Thyroid gland (tissue), 4 donors: ENCODE measurements around the gene VWCE. TPM values are rescaled to one million over a fixed set of nuclear protein-coding genes. Genes with fewer than 3 reads are reported as not detected.

Source experiments
- DNase-seq, 2 donors: peaks; one replicate each; pipeline ENCODE4 v3.0.0-alpha.2; 2019
- H3K27ac ChIP-seq, 3 donors: fragments of 200-600 bp; sonication (generic); 1 replicate in 2 of 3; 2 replicates in 1 of 3; pipeline ENCODE4 v1.5.1; 2016 to 2019; ENCODE audit warnings: mild to moderate bottlenecking in 1 of 3, moderate library complexity in 1 of 3
- H3K27me3 ChIP-seq: fragments of 200-600 bp; sonication (generic); one replicate; pipeline ENCODE4 v1.5.1; 2019
- H3K36me3 ChIP-seq, 2 donors: fragments of 200-600 bp; sonication (generic); one replicate each; pipeline ENCODE4 v1.5.1; 2016 to 2019
- H3K4me1 ChIP-seq, 2 donors: fragments of 200-600 bp; sonication (generic); one replicate each; pipeline ENCODE4 v1.5.1; 2017 to 2019
- H3K4me3 ChIP-seq, 3 donors: fragments of 200-600 bp; sonication (generic); replicated peaks in 1 of 3; 1 replicate in 2 of 3; 2 replicates in 1 of 3; pipeline ENCODE4 v1.5.1; 2016; ENCODE audit warnings: mild to moderate bottlenecking in 1 of 3
- H3K9me3 ChIP-seq: fragments of 200-600 bp; sonication (generic); one replicate; pipeline ENCODE4 v1.5.1; 2017
- CTCF ChIP-seq, 6 experiments: fragments of 200-600 bp in 3 of 6; fragments of 450-650 bp in 3 of 6; sonication (generic) in 3 of 6; IDR thresholded peaks; one replicate each; pipeline ENCODE4 v1.5.1; 2016 to 2019; ENCODE audit warnings: antibody characterized with exemption in 6 of 6, mild to moderate bottlenecking in 2 of 6, inconsistent platforms in 1 of 6, moderate library complexity in 1 of 6
- POLR2A ChIP-seq, 2 donors: fragments of 450-650 bp; IDR thresholded peaks; one replicate each; pipeline ENCODE4 v1.6.1; 2017; ENCODE audit warnings: antibody characterized with exemption in 2 of 2, mild to moderate bottlenecking in 2 of 2, moderate library complexity in 1 of 2
- WGBS, 2 donors: methylation state at CpG; one replicate each; pipeline ENCODE4 v1.1.5; 2017; 5-methylcytosine and 5-hydroxymethylcytosine counted together
- intact Hi-C: fragments of 100-400 bp; cut with DNase I; formaldehyde crosslinking; loops from one replicate; pipeline ENCODE4 v1.15.1; 2023
- total RNA-seq, 4 donors: library from RNA; depleted of rRNA; stranded (reverse); fragments of >200 nt; gene quantifications; one replicate each; pipeline ENCODE4 v1.2.3, GENCODE V29; 2016

VWCE gene
- total RNA-seq, 4 donors from 2014 or later, result 0.54 to 2.5 (median 1.0) TPM

- Histone ChIP-seq H3K27me3 (no peaks in the 10 kb centered on the region), H3K4me1 (peaks cover 0 to 7% of the 10 kb centered on the region in 2 donors), H3K9me3 (no peaks in the 10 kb centered on the region), H3K4me3 (no peak overlapping the region), H3K27ac (no peak overlapping the region), H3K36me3 (peaks cover 3 to 9% of the 10 kb centered on the region in 2 donors)
- no peak for DNase-seq
- TF ChIP-seq CTCF (IDR thresholded peaks at IDR 0.05) (no peak), POLR2A (IDR thresholded peaks at IDR 0.05) (no peak)
- WGBS, 2 donors, result 98 to 100% methylated on average over 2 of the region's 2 CpGs
- intact Hi-C loops, result no loop called here
Observed at GRCh38 chr11:61340979-61341378, 45.9 kb upstream of the VWCE start.

GRCh38 chr11:61339490-61339878, 44.4 kb upstream of the VWCE start:
- Histone ChIP-seq H3K9me3 (no peaks in the 10 kb centered on the region), H3K27ac (no peak overlapping the region), H3K4me3 (no peak overlapping the region), H3K4me1 (peaks cover 0 to 11% of the 10 kb centered on the region in 2 donors), H3K36me3 (peaks cover 3 to 9% of the 10 kb centered on the region in 2 donors), H3K27me3 (no peaks in the 10 kb centered on the region)
- intact Hi-C loops, result loop anchor here (2.0 to 10.0 kb wide), 2 partner anchors 45 to 85 kb away; no protein-coding TSS in a partner anchor
- TF ChIP-seq CTCF (IDR thresholded peaks at IDR 0.05), result no peak
- TF ChIP-seq POLR2A (IDR thresholded peaks at IDR 0.05), result no peak
- WGBS, 2 donors, result 89 to 95% methylated on average over 4 of the region's 4 CpGs
- no peak for DNase-seq

- Histone ChIP-seq H3K4me3 (no peak overlapping the region), H3K27ac (no peak overlapping the region), H3K9me3 (no peaks in the 10 kb centered on the region), H3K36me3 (peaks cover 3 to 9% of the 10 kb centered on the region in 2 donors), H3K4me1 (peaks cover under 1 to 11% of the 10 kb centered on the region in 2 donors), H3K27me3 (no peaks in the 10 kb centered on the region)
- TF ChIP-seq CTCF (IDR thresholded peaks at IDR 0.05), result no peak
- TF ChIP-seq POLR2A (IDR thresholded peaks at IDR 0.05), result no peak
- 93 to 96% methylated on average over 4 to 24 of the region's 26 CpGs for WGBS, 2 donors
- DNase-seq, result no peak
- intact Hi-C loops, result loop anchor here (2.0 to 10.0 kb wide), 2 partner anchors 46 to 84 kb away; no protein-coding TSS in a partner anchor
Observed at GRCh38 chr11:61338783-61339489, 43.8 kb upstream of the VWCE start.

GRCh38 chr11:61337706-61338470, 42.8 kb upstream of the VWCE start:
- TF ChIP-seq CTCF (IDR thresholded peaks at IDR 0.05) (no peak), POLR2A (IDR thresholded peaks at IDR 0.05) (no peak)
- H3K27me3 ChIP-seq, result no peaks in the 10 kb centered on the region
- peaks cover 6 to 17% of the 10 kb centered on the region in 2 donors for H3K4me1 ChIP-seq
- H3K36me3 ChIP-seq, result peaks cover 3 to 6% of the 10 kb centered on the region in 2 donors
- 93% methylated on average over 12 to 15 of the region's 15 CpGs for WGBS, 2 donors
- DNase-seq, result no peak
- H3K27ac ChIP-seq, result no peak overlapping the region
- no peak overlapping the region for H3K4me3 ChIP-seq
- intact Hi-C loops, result loop anchor here (2.0 to 10.0 kb wide), 2 partner anchors 47 to 83 kb away; no protein-coding TSS in a partner anchor
- no peaks in the 10 kb centered on the region for H3K9me3 ChIP-seq
